ENCODE measurements around the gene NEDD4. TPM values are rescaled to one million over a fixed set of nuclear protein-coding genes. Genes with fewer than 3 reads are reported as not detected.

Gene NEDD4
- total RNA-seq, 4 donors from 2014 or later, result 16.1 to 55.3 (median 26.6) TPM

- DNase-seq (ENCODE audit: low spot score in 2 of 2), result no peak
- no peak overlapping the region for H3K27ac ChIP-seq
- H3K27me3 ChIP-seq, result no peaks in the 10 kb centered on the region
- 80% methylated on average over 1 of the region's 1 CpG for WGBS
- TF ChIP-seq EP300 (IDR thresholded peaks at IDR 0.05) (no peak), POLR2AphosphoS5 (IDR thresholded peaks at IDR 0.05) (no peak), CTCF (IDR thresholded peaks at IDR 0.05) (no peak), POLR2A (IDR thresholded peaks at IDR 0.05) (no peak)
- H3K4me3 ChIP-seq, result no peak overlapping the region
- H3K9me3 ChIP-seq, result no peaks in the 10 kb centered on the region
- no peaks in the 10 kb centered on the region for H3K4me1 ChIP-seq
- no peaks in the 10 kb centered on the region for H3K36me3 ChIP-seq
Observed at GRCh38 chr15:55914446-55914845, 79.0 kb downstream of the NEDD4 start.

GRCh38 chr15:55912982-55913381 lies 80.4 kb downstream of the NEDD4 start:
- no peaks in the 10 kb centered on the region for H3K9me3 ChIP-seq
- no peak overlapping the region for H3K27ac ChIP-seq
- 96% methylated on average over 2 of the region's 2 CpGs for WGBS
- no peaks in the 10 kb centered on the region for H3K27me3 ChIP-seq
- no peak for TF ChIP-seq EP300 (IDR thresholded peaks at IDR 0.05)
- TF ChIP-seq CTCF (IDR thresholded peaks at IDR 0.05), result no peak
- TF ChIP-seq POLR2A (IDR thresholded peaks at IDR 0.05), result no peak
- TF ChIP-seq POLR2AphosphoS5 (IDR thresholded peaks at IDR 0.05), result no peak
- H3K36me3 ChIP-seq, result no peaks in the 10 kb centered on the region
- no peak for DNase-seq (ENCODE audit: low spot score in 2 of 2)
- H3K4me3 ChIP-seq, result no peak overlapping the region
- no peaks in the 10 kb centered on the region for H3K4me1 ChIP-seq

GRCh38 chr15:55909036-55909811 lies 84.2 kb downstream of the NEDD4 start:
- H3K27me3 ChIP-seq, result no peaks in the 10 kb centered on the region
- 90% methylated on average over 9 of the region's 9 CpGs for WGBS
- no peaks in the 10 kb centered on the region for H3K36me3 ChIP-seq
- no peaks in the 10 kb centered on the region for H3K4me1 ChIP-seq
- no peak for DNase-seq (ENCODE audit: low spot score in 2 of 2)
- H3K27ac ChIP-seq, result no peak overlapping the region
- no peak overlapping the region for H3K4me3 ChIP-seq
- no peak for TF ChIP-seq POLR2AphosphoS5 (IDR thresholded peaks at IDR 0.05)
- no peak for TF ChIP-seq EP300 (IDR thresholded peaks at IDR 0.05)
- no peak for TF ChIP-seq CTCF (IDR thresholded peaks at IDR 0.05)
- TF ChIP-seq POLR2A (IDR thresholded peaks at IDR 0.05), result no peak
- no peaks in the 10 kb centered on the region for H3K9me3 ChIP-seq

GRCh38 chr15:55907797-55908196 lies 85.6 kb downstream of the NEDD4 start:
- TF ChIP-seq POLR2A (IDR thresholded peaks at IDR 0.05), result no peak
- TF ChIP-seq EP300 (IDR thresholded peaks at IDR 0.05), result no peak
- TF ChIP-seq CTCF (IDR thresholded peaks at IDR 0.05), result no peak
- TF ChIP-seq POLR2AphosphoS5 (IDR thresholded peaks at IDR 0.05), result no peak
- no peak overlapping the region for H3K27ac ChIP-seq
- H3K4me3 ChIP-seq, result no peak overlapping the region
- no peaks in the 10 kb centered on the region for H3K9me3 ChIP-seq
- H3K36me3 ChIP-seq, result no peaks in the 10 kb centered on the region
- DNase-seq (ENCODE audit: low spot score in 2 of 2), result no peak
- 56% methylated on average over 4 of the region's 4 CpGs for WGBS
- H3K27me3 ChIP-seq, result no peaks in the 10 kb centered on the region
- no peaks in the 10 kb centered on the region for H3K4me1 ChIP-seq

GRCh38 chr15:55902981-55903380 lies 90.4 kb downstream of the NEDD4 start:
- 93% methylated on average over 4 of the region's 4 CpGs for WGBS
- no peaks in the 10 kb centered on the region for H3K36me3 ChIP-seq
- no peaks in the 10 kb centered on the region for H3K4me1 ChIP-seq
- no peak overlapping the region for H3K4me3 ChIP-seq
- H3K9me3 ChIP-seq, result no peaks in the 10 kb centered on the region
- H3K27ac ChIP-seq, result no peak overlapping the region
- no peaks in the 10 kb centered on the region for H3K27me3 ChIP-seq
- no peak for DNase-seq (ENCODE audit: low spot score in 2 of 2)
- TF ChIP-seq CTCF (IDR thresholded peaks at IDR 0.05) (no peak), POLR2A (IDR thresholded peaks at IDR 0.05) (no peak), POLR2AphosphoS5 (IDR thresholded peaks at IDR 0.05) (no peak), EP300 (IDR thresholded peaks at IDR 0.05) (no peak)
